DMS 273 (cell line): ENCODE data around the gene FAIM.
A peak's percentile ranks its signal among the peaks of the same experiment; 100 is the strongest.
"Not testable (repeated sequence)": the region's sequence is repeated elsewhere in the genome, so short reads cannot be mapped to it uniquely, and the experiment has no call there.

Experiments used
- DNase-seq: peaks from one replicate; lab custom pipeline; 2025; ENCODE audit not compliant: unreplicated experiment; lab: John Stamatoyannopoulos, UW

Gene FAIM

GRCh38 chr3:138675393-138675792, 66.8 kb downstream of the FAIM start:
- DNase-seq = peak; percentile 34

GRCh38 chr3:138678086-138678485, 69.5 kb downstream of the FAIM start:
- DNase-seq = no peak

- DNase-seq = no peak
Observed at GRCh38 chr3:138678874-138679392, 70.4 kb downstream of the FAIM start.

- DNase-seq = not testable (repeated sequence)
Observed at GRCh38 chr3:138680974-138681373, 72.4 kb downstream of the FAIM start.

GRCh38 chr3:138681463-138682220, 73.1 kb downstream of the FAIM start:
- peak; percentile 72 for DNase-seq

GRCh38 chr3:138682648-138683047, 74.1 kb downstream of the FAIM start:
- DNase-seq = peak; percentile 55
